CD4-positive, alpha-beta T cell (primary cell): ENCODE measurements around the gene CCNQ. TPM values are rescaled to one million over a fixed set of nuclear protein-coding genes. Genes with fewer than 3 reads are reported as not detected.

Source experiments
- ATAC-seq: fragments of 200-7000 bp; cut with Tn5 transposase; one replicate; pipeline ENCODE4 v1.10.0; 2022; ENCODE audit warnings: mild to moderate bottlenecking; ENCODE audit not compliant: poor library complexity
- CTCF ChIA-PET: fragments of 350-600 bp; sonication (Branson Sonifier 250); formaldehyde crosslinking; loops from one replicate; lab custom pipeline; 2021; ENCODE audit warnings: antibody characterized with exemption, inconsistent platforms; lab: Charles Lee
- POLR2A ChIA-PET: fragments of 350-600 bp; sonication (Branson Sonifier 250); formaldehyde crosslinking; loops from one replicate; lab custom pipeline; 2021; ENCODE audit warnings: antibody characterized with exemption, inconsistent platforms; lab: Charles Lee
- DNase-seq, 14 experiments: peaks; one replicate each; pipeline ENCODE4 v3.0.0-alpha.2; 2013 to 2020; ENCODE audit warnings: mixed read lengths in 2 of 14
- H3K27ac ChIP-seq, 2 donors: one replicate each; pipeline versions ENCODE4 v1.5.1 to v1.7.0; 2013; ENCODE audit warnings: low read length in 2 of 2, low read depth in 1 of 2, mild to moderate bottlenecking in 1 of 2
- H3K27me3 ChIP-seq, 2 experiments: 1 replicate in 1 of 2; 2 replicates in 1 of 2; pipeline versions ENCODE4 v1.6.1 to v1.7.0; 2013; ENCODE audit warnings: low read length in 2 of 2, control low read depth in 1 of 2, mild to moderate bottlenecking in 1 of 2, moderate library complexity in 1 of 2; ENCODE audit not compliant: insufficient read depth in 2 of 2, control insufficient read depth in 1 of 2
- H3K36me3 ChIP-seq: one replicate; pipeline ENCODE4 v1.6.1; 2013; ENCODE audit warnings: low read length, control low read depth; ENCODE audit not compliant: insufficient read depth
- H3K4me1 ChIP-seq: one replicate; pipeline ENCODE4 v1.6.1; 2013; ENCODE audit warnings: low read length, control low read depth; ENCODE audit not compliant: insufficient read depth
- H3K4me3 ChIP-seq: one replicate; pipeline ENCODE4 v1.5.1; 2013; ENCODE audit warnings: mild to moderate bottlenecking, low read length, moderate library complexity
- H3K9me3 ChIP-seq, 2 experiments: 1 replicate in 1 of 2; 2 replicates in 1 of 2; pipeline versions ENCODE4 v1.6.1 to v1.7.0; 2013; ENCODE audit warnings: low read length in 2 of 2, mild to moderate bottlenecking in 2 of 2, control low read depth in 1 of 2, moderate library complexity in 1 of 2; ENCODE audit not compliant: control insufficient read depth in 1 of 2, insufficient read depth in 1 of 2
- H3K27ac Mint-ChIP-seq: one replicate; pipeline ENCODE4 v1.8.0; 2020; ENCODE audit warnings: mixed read lengths
- H3K27me3 Mint-ChIP-seq: one replicate; pipeline ENCODE4 v1.8.0; 2021; ENCODE audit warnings: mixed read lengths
- H3K36me3 Mint-ChIP-seq: one replicate; pipeline ENCODE4 v1.8.0; 2021; ENCODE audit warnings: low read depth, mixed read lengths
- H3K4me1 Mint-ChIP-seq: one replicate; pipeline ENCODE4 v1.8.0; 2021; ENCODE audit warnings: low read depth, mixed read lengths
- H3K4me3 Mint-ChIP-seq: one replicate; pipeline ENCODE4 v1.8.0; 2020; ENCODE audit warnings: mild to moderate bottlenecking, mixed read lengths
- H3K9me3 Mint-ChIP-seq: one replicate; pipeline ENCODE4 v1.8.0; 2020; ENCODE audit warnings: mixed read lengths
- intact Hi-C, 2 experiments: fragments of 100-400 bp; cut with DNase I in 1 of 2; cut with micrococcal nuclease in 1 of 2; formaldehyde crosslinking; loops; one replicate each; pipeline versions ENCODE4 v1.15.1 to v1.9.0; 2023 to 2025; cut with DNase I, micrococcal nuclease
- total RNA-seq, 174 experiments: library from RNA in 2 of 174; stranded (reverse) in 2 of 174; gene quantifications; one replicate each; pipeline ENCODE4 v1.2.3 and lab custom pipeline; 2021 to 2026
- TF ChIP-seq, protein P1 (sequence below): fragments of 200-600 bp; IDR thresholded peaks from one replicate; pipeline ENCODE4 v1.8.0; 2022; ENCODE audit warnings: antibody characterized with exemption, mild to moderate bottlenecking

The CCNQ gene
- total RNA-seq, 2 experiments from 2014 or later: 13.9 to 14.1 TPM

- intact Hi-C loops: loop anchor here (1.0 to 5.0 kb wide), 3 partner anchors 53 to 114 kb away; no protein-coding TSS in a partner anchor
- Mint-ChIP-seq H3K27me3 (no peaks in the 10 kb centered on the region), H3K36me3 (no peaks in the 10 kb centered on the region), H3K4me1 (no peaks in the 10 kb centered on the region), H3K27ac (no peak overlapping the region), H3K4me3 (no peak overlapping the region), H3K9me3 (no peaks in the 10 kb centered on the region)
- ATAC-seq (peak; percentile 68), DNase-seq (peak; percentile 40 to 76 (median 54))
- ChIA-PET POLR2A (interaction anchor here (1.2 to 1.7 kb wide), 3 partner anchors 45 to 108 kb away, joined by 3 to 7 read pairs (median 3); no protein-coding TSS in a partner anchor), CTCF (interaction anchor here (0.5 to 1.2 kb wide), 10 partner anchors 15 to 342 kb away, joined by 3 to 11 read pairs (median 3); no protein-coding TSS in a partner anchor)
- Histone ChIP-seq H3K27me3 (peaks cover 0 to 2% of the 10 kb centered on the region in 2 experiments), H3K9me3 (no peaks in the 10 kb centered on the region), H3K27ac (no peak overlapping the region), H3K36me3 (no peaks in the 10 kb centered on the region), H3K4me1 (peaks cover 2% of the 10 kb centered on the region), H3K4me3 (no peak overlapping the region)
- TF ChIP-seq, protein P1, sequence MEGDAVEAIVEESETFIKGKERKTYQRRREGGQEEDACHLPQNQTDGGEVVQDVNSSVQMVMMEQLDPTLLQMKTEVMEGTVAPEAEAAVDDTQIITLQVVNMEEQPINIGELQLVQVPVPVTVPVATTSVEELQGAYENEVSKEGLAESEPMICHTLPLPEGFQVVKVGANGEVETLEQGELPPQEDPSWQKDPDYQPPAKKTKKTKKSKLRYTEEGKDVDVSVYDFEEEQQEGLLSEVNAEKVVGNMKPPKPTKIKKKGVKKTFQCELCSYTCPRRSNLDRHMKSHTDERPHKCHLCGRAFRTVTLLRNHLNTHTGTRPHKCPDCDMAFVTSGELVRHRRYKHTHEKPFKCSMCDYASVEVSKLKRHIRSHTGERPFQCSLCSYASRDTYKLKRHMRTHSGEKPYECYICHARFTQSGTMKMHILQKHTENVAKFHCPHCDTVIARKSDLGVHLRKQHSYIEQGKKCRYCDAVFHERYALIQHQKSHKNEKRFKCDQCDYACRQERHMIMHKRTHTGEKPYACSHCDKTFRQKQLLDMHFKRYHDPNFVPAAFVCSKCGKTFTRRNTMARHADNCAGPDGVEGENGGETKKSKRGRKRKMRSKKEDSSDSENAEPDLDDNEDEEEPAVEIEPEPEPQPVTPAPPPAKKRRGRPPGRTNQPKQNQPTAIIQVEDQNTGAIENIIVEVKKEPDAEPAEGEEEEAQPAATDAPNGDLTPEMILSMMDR: peak; percentile 46
Observed at GRCh38 chrX:153554519-153555167, 44.3 kb downstream of the CCNQ start.

- H3K36me3 ChIP-seq: no peaks in the 10 kb centered on the region
- POLR2A ChIA-PET: no interaction called here
- DNase-seq: no peak
Observed at GRCh38 chrX:153551135-153551534, 47.8 kb downstream of the CCNQ start.

DNA sequence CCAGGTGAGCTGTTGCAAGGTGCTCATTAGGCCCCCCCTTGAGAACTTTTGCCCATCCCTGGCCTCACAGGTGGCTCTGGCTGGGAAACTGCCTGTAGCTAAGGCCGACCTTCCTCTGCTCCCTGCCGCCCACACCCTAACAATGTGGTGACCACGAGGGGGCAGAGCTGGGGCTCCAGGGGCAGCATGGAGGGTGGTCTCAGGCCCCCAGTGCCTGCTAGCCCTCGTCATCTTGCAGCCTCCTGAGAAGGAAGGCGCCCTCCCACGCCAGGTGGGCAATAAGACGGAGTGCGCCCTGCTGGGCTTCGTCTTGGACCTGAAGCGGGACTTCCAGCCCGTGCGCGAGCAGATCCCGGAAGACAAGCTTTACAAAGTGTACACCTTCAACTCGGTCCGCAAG is 49.1 kb downstream of the CCNQ start:
- Mint-ChIP-seq H3K36me3 (no peaks in the 10 kb centered on the region), H3K9me3 (no peaks in the 10 kb centered on the region), H3K27me3 (no peaks in the 10 kb centered on the region), H3K27ac (no peak overlapping the region), H3K4me3 (no peak overlapping the region), H3K4me1 (no peaks in the 10 kb centered on the region)
- ChIA-PET CTCF (no interaction called here), POLR2A (no interaction called here)
- no peak overlapping the region for H3K27ac ChIP-seq
- no peak for DNase-seq
- H3K36me3 ChIP-seq: no peaks in the 10 kb centered on the region
- intact Hi-C loops: loop anchor here in 1 of 2 experiments (5.0 kb wide), 1 partner anchor 57 kb away; no protein-coding TSS in a partner anchor
- H3K27me3 ChIP-seq: peaks cover 0 to 2% of the 10 kb centered on the region in 2 experiments
- ATAC-seq: no peak
- H3K4me3 ChIP-seq: no peak overlapping the region
- H3K4me1 ChIP-seq: no peaks in the 10 kb centered on the region
- TF ChIP-seq, protein P1: no peak
- H3K9me3 ChIP-seq: no peaks in the 10 kb centered on the region

More at GRCh38 chrX:153551135-153551534, 47.8 kb downstream of the CCNQ start:
- Mint-ChIP-seq H3K27me3 (no peaks in the 10 kb centered on the region), H3K9me3 (no peaks in the 10 kb centered on the region), H3K4me3 (no peak overlapping the region), H3K27ac (no peak overlapping the region), H3K4me1 (no peaks in the 10 kb centered on the region), H3K36me3 (no peaks in the 10 kb centered on the region)
- no peak for ATAC-seq
- H3K4me1 ChIP-seq: peaks cover 2% of the 10 kb centered on the region
- TF ChIP-seq, protein P1: no peak
- no peaks in the 10 kb centered on the region for H3K9me3 ChIP-seq
- no peak overlapping the region for H3K27ac ChIP-seq
- H3K27me3 ChIP-seq: peaks cover 0 to 2% of the 10 kb centered on the region in 2 experiments
- CTCF ChIA-PET: no interaction called here
- intact Hi-C loops: loop anchor here in 1 of 2 experiments (5.0 kb wide), 1 partner anchor 56 kb away; no protein-coding TSS in a partner anchor
- no peak overlapping the region for H3K4me3 ChIP-seq
